HG02642 (cell line): ENCODE data around the gene RGSL1.
A peak's percentile ranks its signal among the peaks of the same experiment; 100 is the strongest.

Experiments
- ATAC-seq: cut with Tn5 transposase; IDR thresholded peaks from one replicate; pipeline ENCODE4 v1.9.1; 2021; ENCODE audit warnings: mild to moderate bottlenecking; ENCODE audit not compliant: unreplicated experiment, poor library complexity

RGSL1 gene

GRCh38 chr1:182586380-182586779, 136.4 kb downstream of the RGSL1 start:
- ATAC-seq: no peak

GRCh38 chr1:182587093-182587492, 137.1 kb downstream of the RGSL1 start:
- ATAC-seq: no peak

- no peak for ATAC-seq
These were observed 137.9 kb downstream of the RGSL1 start for GRCh38 chr1:182587666-182588499.

- ATAC-seq: peak; percentile 86
These were observed 138.8 kb downstream of the RGSL1 start, which contains the start of gene RNASEL for GRCh38 chr1:182588500-182589396. RNASEL (minus strand) TSS chr1:182589256; CDS start chr1:182586806, 2,450 bp downstream.

- no peak for ATAC-seq
These were observed 139.6 kb downstream of the RGSL1 start for GRCh38 chr1:182589520-182589919.

- ATAC-seq: no peak
These were observed 140.0 kb downstream of the RGSL1 start for GRCh38 chr1:182589931-182590330.

GRCh38 chr1:182595641-182596240, 145.8 kb downstream of the RGSL1 start:
- peak; percentile 43 for ATAC-seq

- ATAC-seq: no peak
These were observed 147.0 kb downstream of the RGSL1 start for GRCh38 chr1:182596934-182597333.

GRCh38 chr1:182598296-182598695, 148.3 kb downstream of the RGSL1 start:
- ATAC-seq: no peak

- ATAC-seq: no peak
These were observed 149.4 kb downstream of the RGSL1 start for GRCh38 chr1:182599339-182599738.

- no peak for ATAC-seq
These were observed 150.2 kb downstream of the RGSL1 start for GRCh38 chr1:182600036-182600713.

- no peak for ATAC-seq
These were observed 150.9 kb downstream of the RGSL1 start for GRCh38 chr1:182600745-182601415.

- no peak for ATAC-seq
These were observed 151.5 kb downstream of the RGSL1 start for GRCh38 chr1:182601416-182601786.

- no peak for ATAC-seq
These were observed 152.0 kb downstream of the RGSL1 start for GRCh38 chr1:182601913-182602312.

GRCh38 chr1:182602935-182603645, 153.1 kb downstream of the RGSL1 start:
- no peak for ATAC-seq

- no peak for ATAC-seq
These were observed 153.8 kb downstream of the RGSL1 start for GRCh38 chr1:182603646-182604174.

- ATAC-seq: peak; percentile 90
These were observed 154.5 kb downstream of the RGSL1 start, which contains the start of gene RGS16 for GRCh38 chr1:182604175-182605164. RGS16 (minus strand) TSS chr1:182604389; CDS start chr1:182604259, 130 bp downstream.
